A673 (cell line): ENCODE data around the gene ATP8A2.

ENCODE experiments used
- CTCF ChIP-seq: fragments of 300-800, 200-600 bp; sonication (generic); conservative IDR thresholded peaks from 2 replicates; pipeline ENCODE4 v1.5.1; 2017; ENCODE audit warnings: low read depth, mild to moderate bottlenecking, antibody characterized with exemption, low read length, moderate library complexity, mixed read lengths
- EZH2 ChIP-seq: fragments of 200-600 bp; sonication (generic); IDR thresholded peaks from 2 replicates; pipeline ENCODE4 v1.6.1; 2017; ENCODE audit warnings: borderline replicate concordance, low read depth, mild to moderate bottlenecking, mixed read lengths, antibody characterized with exemption, low read length; ENCODE audit not compliant: poor library complexity, severe bottlenecking

- TF ChIP-seq CTCF = no peak
- no peak for TF ChIP-seq EZH2
Measured at GRCh38 chr13:25709088-25709487, 337.3 kb downstream of the ATP8A2 start.
